CD14-positive monocyte (primary cell): Measurements from ENCODE around the gene NAP1L1. TPM values are rescaled to one million over a fixed set of nuclear protein-coding genes. Genes with fewer than 3 reads are reported as not detected.

Source experiments
- DNase-seq, 3 donors: peaks; one replicate each; pipeline ENCODE4 v3.0.0-alpha.2; 2011 to 2022
- H2AFZ ChIP-seq: 2 replicates; pipeline ENCODE4 v1.6.0; 2012; ENCODE audit warnings: mild to moderate bottlenecking, low read depth, low read length, inconsistent platforms; ENCODE audit not compliant: insufficient read depth, poor library complexity, severe bottlenecking
- H3K27ac ChIP-seq, 2 donors: 1 replicate in 1 of 2; 2 replicates in 1 of 2; pipeline ENCODE4 v1.5.1; 2012 to 2013; ENCODE audit warnings: low read length in 2 of 2, control low read depth in 1 of 2, inconsistent platforms in 1 of 2, low read depth in 1 of 2, mild to moderate bottlenecking in 1 of 2
- H3K27me3 ChIP-seq, 2 donors: one replicate each; pipeline versions ENCODE4 v1.6.0 to v1.6.1; 2011 to 2013; ENCODE audit warnings: low read length in 2 of 2; ENCODE audit not compliant: control insufficient read depth in 2 of 2, insufficient read depth in 2 of 2
- H3K36me3 ChIP-seq, 2 donors: replicated peaks in 1 of 2; 1 replicate in 1 of 2; 2 replicates in 1 of 2; pipeline versions ENCODE4 v1.5.1 to v1.6.1; 2012 to 2013; ENCODE audit warnings: low read length in 2 of 2, control low read depth in 1 of 2, inconsistent platforms in 1 of 2, mild to moderate bottlenecking in 1 of 2; ENCODE audit not compliant: insufficient read depth in 2 of 2, control insufficient read depth in 1 of 2
- H3K4me1 ChIP-seq, 2 donors: 1 replicate in 1 of 2; 2 replicates in 1 of 2; pipeline versions ENCODE4 v1.5.1 to v1.6.1; 2012 to 2013; ENCODE audit warnings: low read length in 2 of 2, control low read depth in 1 of 2, inconsistent platforms in 1 of 2, mild to moderate bottlenecking in 1 of 2, moderate library complexity in 1 of 2; ENCODE audit not compliant: insufficient read depth in 2 of 2, control insufficient read depth in 1 of 2
- H3K4me2 ChIP-seq: replicated peaks from 2 replicates; pipeline ENCODE3; 2012; ENCODE audit warnings: low read length, moderate library complexity, mild to moderate bottlenecking; ENCODE audit not compliant: poor library complexity, severe bottlenecking; ENCODE audit errors: extremely low read depth
- H3K4me3 ChIP-seq, 3 experiments: fragments of 200-600 bp in 1 of 3; sonication (generic) in 1 of 3; replicated peaks in 1 of 3; 1 replicate in 2 of 3; 2 replicates in 1 of 3; pipeline ENCODE4 v1.5.1; 2011 to 2013; ENCODE audit warnings: low read length in 3 of 3, mild to moderate bottlenecking in 3 of 3, control low read depth in 2 of 3, low read depth in 2 of 3, inconsistent platforms in 1 of 3, moderate library complexity in 1 of 3
- H3K79me2 ChIP-seq: 2 replicates; pipeline ENCODE4 v1.6.0; 2012; ENCODE audit warnings: mild to moderate bottlenecking, control low read depth, inconsistent platforms, low read length, moderate library complexity; ENCODE audit not compliant: insufficient read depth
- H3K9ac ChIP-seq: 2 replicates; pipeline ENCODE4 v1.6.0; 2017; ENCODE audit warnings: low read length, mild to moderate bottlenecking; ENCODE audit not compliant: insufficient read depth, poor library complexity, severe bottlenecking
- H3K9me3 ChIP-seq, 2 donors: replicated peaks in 1 of 2; 1 replicate in 1 of 2; 2 replicates in 1 of 2; pipeline versions ENCODE4 v1.5.1 to v1.6.1; 2012 to 2013; ENCODE audit warnings: low read length in 2 of 2, control low read depth in 1 of 2; ENCODE audit not compliant: control insufficient read depth in 1 of 2, insufficient read depth in 1 of 2
- H4K20me1 ChIP-seq: 2 replicates; pipeline ENCODE4 v1.6.0; 2012; ENCODE audit warnings: mild to moderate bottlenecking, low read length, control low read depth, moderate library complexity; ENCODE audit not compliant: insufficient read depth
- H3K27ac Mint-ChIP-seq, 7 donors: one replicate each; pipeline ENCODE4 v1.8.0; 2020; ENCODE audit warnings: mild to moderate bottlenecking in 7 of 7, mixed read lengths in 7 of 7, moderate library complexity in 6 of 7, inconsistent platforms in 2 of 7
- H3K27me3 Mint-ChIP-seq, 3 donors: one replicate each; pipeline ENCODE4 v1.8.0; 2021 to 2022; ENCODE audit warnings: low read depth in 3 of 3, mild to moderate bottlenecking in 3 of 3, mixed read lengths in 3 of 3, moderate library complexity in 3 of 3, inconsistent platforms in 1 of 3
- H3K36me3 Mint-ChIP-seq, 2 donors: one replicate each; pipeline ENCODE4 v1.8.0; 2020; ENCODE audit warnings: mixed read lengths in 2 of 2, inconsistent platforms in 1 of 2, mild to moderate bottlenecking in 1 of 2
- H3K4me1 Mint-ChIP-seq: one replicate; pipeline ENCODE4 v1.8.0; 2020; ENCODE audit warnings: mild to moderate bottlenecking, mixed read lengths
- H3K4me3 Mint-ChIP-seq, 2 donors: one replicate each; pipeline ENCODE4 v1.8.0; 2020; ENCODE audit warnings: mild to moderate bottlenecking in 2 of 2, mixed read lengths in 2 of 2, moderate library complexity in 1 of 2
- H3K9me3 Mint-ChIP-seq, 7 donors: one replicate each; pipeline ENCODE4 v1.8.0; 2020 to 2022; ENCODE audit warnings: mixed read lengths in 7 of 7, mild to moderate bottlenecking in 6 of 7, moderate library complexity in 6 of 7, inconsistent platforms in 2 of 7
- CTCF ChIP-seq: fragments of 200-600 bp; IDR thresholded peaks from one replicate; pipeline ENCODE4 v1.8.0; 2022; ENCODE audit warnings: antibody characterized with exemption, mild to moderate bottlenecking
- WGBS: methylation state at CpG from one replicate; pipeline ENCODE4 v1.1.5; 2013; ENCODE audit warnings: missing lambda C conversion rate; ENCODE audit not compliant: insufficient coverage; 5-methylcytosine and 5-hydroxymethylcytosine counted together
- intact Hi-C, 2 donors: fragments of 100-400 bp; cut with micrococcal nuclease; formaldehyde crosslinking; loops; one replicate each; pipeline versions ENCODE4 v1.15.0 to v1.15.1; 2023
- polyA plus RNA-seq, 3 donors: library from polyadenylated mRNA; depleted of rRNA in 1 of 3; unstranded in 2 of 3; stranded (reverse) in 1 of 3; fragments of 300-500 nt in 2 of 3; fragments of >200 nt in 1 of 3; fragmentation: Illumina TruSeq in 2 of 3; gene quantifications; 1 replicate in 2 of 3; 2 replicates in 1 of 3; pipeline ENCODE4 v1.2.3, GENCODE V29; 2012 to 2021

The NAP1L1 gene
- polyA plus RNA-seq, 3 donors, result 98.3 to 164 (median 111) TPM

GRCh38 chr12:76008428-76008827 lies 76.1 kb downstream of the NAP1L1 start:
- intact Hi-C loops, result no loop called here
- TF ChIP-seq CTCF, result no peak
- H3K27ac Mint-ChIP-seq, result no peak overlapping the region

DNA sequence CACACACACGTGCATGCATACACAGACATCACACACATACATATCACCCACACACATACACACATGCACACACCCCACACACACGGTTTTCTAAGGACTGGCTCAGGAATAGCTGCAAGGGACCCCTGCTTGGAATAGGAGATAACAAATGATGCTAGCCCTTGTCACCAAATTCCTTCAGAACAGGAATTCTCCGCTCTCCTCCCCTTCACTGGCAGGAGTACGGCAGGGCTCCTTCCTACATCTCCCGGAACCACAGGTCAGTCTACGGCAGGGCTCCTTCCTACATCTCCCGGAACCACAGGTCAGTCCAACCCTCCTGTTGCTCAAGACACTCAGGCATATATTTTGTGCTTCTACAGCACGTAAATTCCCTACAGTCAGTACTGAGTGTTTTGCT lies 76.8 kb downstream of the NAP1L1 start:
- no peaks in the 10 kb centered on the region for H3K36me3 ChIP-seq
- H3K4me1 Mint-ChIP-seq, result no peaks in the 10 kb centered on the region
- no peak overlapping the region for H3K4me2 ChIP-seq
- WGBS, result 96% methylated on average over 8 of the region's 8 CpGs
- no peak overlapping the region for H3K9ac ChIP-seq
- H2AFZ ChIP-seq, result no peak overlapping the region
- no peaks in the 10 kb centered on the region for H3K79me2 ChIP-seq
- intact Hi-C loops, result no loop called here
- no peaks in the 10 kb centered on the region for H3K4me1 ChIP-seq
- H3K9me3 ChIP-seq, result no peaks in the 10 kb centered on the region
- no peak overlapping the region for H3K27ac ChIP-seq
- H3K4me3 ChIP-seq, result no peak overlapping the region
- no peak for DNase-seq
- TF ChIP-seq CTCF, result no peak
- H3K27me3 ChIP-seq, result no peaks in the 10 kb centered on the region
- no peaks in the 10 kb centered on the region for H4K20me1 ChIP-seq
- peaks cover 0 to 2% (median 0%) of the 10 kb centered on the region in 3 donors for H3K27me3 Mint-ChIP-seq
- H3K9me3 Mint-ChIP-seq, result peaks cover 0 to 5% (median 0%) of the 10 kb centered on the region in 7 donors
- no peaks in the 10 kb centered on the region for H3K36me3 Mint-ChIP-seq
- peak overlapping the region in 1 of 7 donors; percentile 10 for H3K27ac Mint-ChIP-seq
- no peak overlapping the region for H3K4me3 Mint-ChIP-seq

More at GRCh38 chr12:76008428-76008827, 76.1 kb downstream of the NAP1L1 start:
- 100% methylated on average over 1 of the region's 3 CpGs for WGBS
- Histone ChIP-seq H3K36me3 (no peaks in the 10 kb centered on the region), H3K4me1 (no peaks in the 10 kb centered on the region), H3K27ac (no peak overlapping the region), H3K4me3 (no peak overlapping the region), H3K9me3 (no peaks in the 10 kb centered on the region), H3K27me3 (no peaks in the 10 kb centered on the region), H3K79me2 (no peaks in the 10 kb centered on the region), H4K20me1 (no peaks in the 10 kb centered on the region), H3K9ac (no peak overlapping the region), H3K4me2 (no peak overlapping the region), H2AFZ (no peak overlapping the region)
- peaks cover 0 to 2% (median 0%) of the 10 kb centered on the region in 3 donors for H3K27me3 Mint-ChIP-seq
- no peak overlapping the region for H3K4me3 Mint-ChIP-seq
- no peaks in the 10 kb centered on the region for H3K36me3 Mint-ChIP-seq
- peaks cover 0 to 5% (median 0%) of the 10 kb centered on the region in 7 donors for H3K9me3 Mint-ChIP-seq
- H3K4me1 Mint-ChIP-seq, result no peaks in the 10 kb centered on the region
- no peak for DNase-seq
